ENCODE data around the gene UVSSA.

The UVSSA gene

GRCh38 chr4:1409079-1409478 is 62.1 kb downstream of the UVSSA start:
- no peak for TF ChIP-seq ZFX (IDR thresholded peaks at IDR 0.05; ENCODE audit: borderline replicate concordance)
- H3K27ac ChIP-seq = no peak overlapping the region

- H3K27ac ChIP-seq = no peak overlapping the region
- TF ChIP-seq ZFX (IDR thresholded peaks at IDR 0.05; ENCODE audit: borderline replicate concordance) = no peak
Observed at GRCh38 chr4:1409491-1410425, 62.8 kb downstream of the UVSSA start.

DNA sequence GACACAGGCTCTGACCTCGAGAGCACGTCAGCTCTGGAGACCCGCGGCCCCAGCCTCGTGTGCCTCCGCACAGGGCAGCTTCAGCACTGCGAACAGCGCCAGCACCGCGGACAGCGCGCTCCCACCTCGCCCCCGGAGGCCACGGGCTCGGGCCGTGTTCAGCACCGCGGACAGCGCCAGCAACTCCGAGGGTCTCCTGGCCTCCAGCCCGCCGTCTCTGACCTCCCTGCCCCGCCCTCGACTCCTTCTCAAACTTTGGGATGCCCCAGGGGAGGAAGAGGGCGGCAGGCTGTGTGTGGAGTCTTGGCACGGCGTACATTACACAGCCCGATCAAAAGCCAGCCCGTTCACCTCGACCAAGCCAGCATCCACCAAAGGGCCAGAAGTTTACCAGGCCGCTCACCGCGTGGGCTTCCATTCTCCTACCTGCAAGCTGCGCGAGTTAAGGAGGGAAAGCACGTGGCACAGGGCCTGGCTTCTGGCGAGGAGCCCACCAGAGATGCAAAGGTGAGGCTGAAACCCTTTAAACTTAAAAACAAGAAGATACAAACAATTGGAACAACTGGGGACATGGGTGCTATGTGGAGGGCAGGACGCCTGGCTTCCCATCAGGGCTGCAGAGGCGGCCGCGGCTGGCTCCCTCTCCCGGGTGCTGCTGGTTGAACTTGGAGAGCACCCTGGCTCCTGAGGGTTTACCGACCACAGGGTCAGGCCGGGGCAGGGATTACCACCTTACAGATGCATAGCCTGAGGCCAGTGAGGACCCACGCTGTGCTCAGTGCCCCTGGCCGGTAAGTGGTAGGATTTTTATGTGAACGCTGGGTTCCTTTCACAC is 63.7 kb downstream of the UVSSA start:
- TF ChIP-seq ZFX (IDR thresholded peaks at IDR 0.05; ENCODE audit: borderline replicate concordance) (no peak), CTCF (IDR thresholded peaks at IDR 0.05) (no peak)
- no peak overlapping the region for H3K27ac ChIP-seq

DNA sequence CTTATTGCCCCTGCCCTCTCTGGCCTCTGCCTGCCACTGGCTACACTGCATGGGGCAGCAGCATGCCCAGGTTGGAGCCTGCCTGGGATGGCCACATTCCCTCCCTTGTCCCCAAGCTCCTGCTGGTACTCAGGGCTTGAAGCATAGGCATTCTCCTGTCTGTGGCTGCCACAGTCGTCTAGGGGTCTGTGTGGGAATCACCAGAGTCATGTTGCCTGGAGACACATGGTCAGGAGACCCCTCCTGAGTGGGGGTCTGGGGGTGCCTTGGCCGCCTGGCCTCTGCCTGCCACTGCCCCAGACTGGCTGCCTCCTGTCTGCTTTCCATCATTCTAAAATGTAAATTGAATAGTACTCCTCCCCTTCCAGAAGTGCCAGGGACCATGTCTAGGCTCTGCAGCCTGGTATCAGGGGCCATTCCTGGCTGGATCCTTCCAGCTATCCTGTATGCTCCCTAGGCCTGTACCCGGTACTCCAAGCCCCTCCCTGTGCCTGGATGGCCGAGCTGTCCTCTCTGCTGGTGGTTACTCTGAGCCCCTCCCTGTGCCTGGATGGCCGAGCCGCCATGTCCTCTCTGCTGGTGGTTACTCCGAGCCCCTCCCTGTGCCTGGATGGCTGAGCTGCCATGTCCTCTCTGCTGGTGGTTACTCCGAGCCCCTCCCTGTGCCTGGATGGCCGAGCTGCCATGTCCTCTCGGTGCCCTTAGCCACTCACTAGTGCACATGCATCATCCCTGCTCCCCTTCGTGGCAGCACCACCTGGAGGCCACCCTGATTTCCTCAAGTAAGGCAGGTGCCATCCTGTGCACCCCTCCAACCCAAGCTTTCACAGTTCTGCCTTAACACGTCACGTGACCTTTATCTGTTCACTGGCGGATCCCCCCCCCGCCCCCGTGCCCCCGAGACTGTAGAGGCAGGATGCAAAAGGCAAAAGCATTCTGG is 64.7 kb downstream of the UVSSA start:
- TF ChIP-seq ZFX (IDR thresholded peaks at IDR 0.05; ENCODE audit: borderline replicate concordance) = no peak
- peak; percentile 21; the same call in 1 of the 2 replicates for TF ChIP-seq CTCF (IDR thresholded peaks at IDR 0.05)
- no peak overlapping the region for H3K27ac ChIP-seq

DNA sequence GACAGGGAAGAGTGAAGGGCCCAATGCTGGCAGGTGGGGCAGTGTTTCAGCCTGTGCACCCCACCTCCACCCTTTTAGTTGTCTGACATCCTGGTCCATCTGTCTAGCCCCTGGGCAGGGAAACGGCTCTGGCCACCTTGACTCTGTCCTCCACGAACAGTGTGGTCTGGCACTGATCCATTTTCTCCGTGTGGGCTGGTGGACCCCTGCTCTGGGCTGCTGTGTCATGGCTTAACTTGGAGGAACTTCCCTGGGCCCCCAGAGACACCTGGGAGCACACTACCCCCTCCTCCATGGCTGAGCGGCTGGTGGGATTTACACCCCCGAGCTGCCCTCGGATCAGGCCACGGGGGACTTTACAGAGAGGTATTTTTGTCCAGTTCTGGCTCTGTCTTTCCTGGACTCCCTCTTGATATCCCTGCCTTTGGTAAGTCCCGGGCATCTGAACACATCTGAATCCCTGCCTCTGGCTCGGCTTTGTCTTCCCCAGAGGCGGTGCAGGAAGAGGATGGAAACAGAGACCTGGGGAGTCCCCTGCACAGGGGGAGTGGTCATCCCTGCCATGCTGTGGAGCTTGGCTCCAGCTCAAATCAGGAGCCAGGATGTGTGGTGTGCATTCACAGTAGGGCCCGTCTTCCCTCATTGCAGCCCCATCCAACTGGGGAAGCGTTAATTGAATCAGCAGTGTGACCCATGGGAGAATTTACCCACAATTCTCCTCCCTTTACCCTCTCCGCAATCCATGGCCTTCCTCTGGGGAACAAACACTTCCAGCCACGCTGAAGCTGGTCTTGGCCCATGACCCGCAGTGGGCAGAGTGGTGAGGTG is 65.6 kb downstream of the UVSSA start:
- no peak for TF ChIP-seq ZFX (IDR thresholded peaks at IDR 0.05; ENCODE audit: borderline replicate concordance)
- TF ChIP-seq CTCF (IDR thresholded peaks at IDR 0.05) = peak; percentile 2; the same call in 1 of the 2 replicates
- H3K27ac ChIP-seq = no peak overlapping the region

GRCh38 chr4:1413204-1413663 is 66.2 kb downstream of the UVSSA start:
- TF ChIP-seq CTCF (IDR thresholded peaks at IDR 0.05) = no peak
- TF ChIP-seq ZFX (IDR thresholded peaks at IDR 0.05; ENCODE audit: borderline replicate concordance) = no peak

More at GRCh38 chr4:1413204-1413663, 66.2 kb downstream of the UVSSA start:
- no peak overlapping the region for H3K27ac ChIP-seq
